Measurements from ENCODE around the gene BIRC5.
A peak's percentile ranks its signal among the peaks of the same experiment; 100 is the strongest.

The BIRC5 gene

DNA sequence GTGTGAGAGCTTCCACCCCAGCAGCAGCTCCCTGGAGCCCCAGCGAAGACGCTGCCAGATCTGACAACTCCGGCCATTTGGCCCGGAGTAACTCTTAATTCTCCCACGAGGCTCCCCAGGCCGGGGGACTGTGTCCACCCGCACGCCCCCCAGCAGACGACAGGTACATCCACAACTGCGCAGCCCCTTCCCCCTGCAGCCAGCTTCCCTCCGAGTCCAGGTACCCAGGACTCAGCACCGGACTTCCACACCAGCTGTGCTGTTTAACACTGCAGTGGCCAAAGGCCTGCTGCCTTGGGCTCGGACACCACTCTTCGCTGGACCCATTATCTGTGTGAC, 38.4 kb upstream of the BIRC5 start:
- no peaks in the 10 kb centered on the region for H3K79me2 ChIP-seq (ENCODE audit: control insufficient read depth, insufficient read depth, low read length, poor library complexity)
- no peak overlapping the region for H2BK12ac ChIP-seq (ENCODE audit: low read length)
- H2AFZ ChIP-seq (ENCODE audit: insufficient read depth, low read length, poor library complexity): no peak overlapping the region
- peaks cover 2% of the 10 kb centered on the region for H3K9me3 ChIP-seq (ENCODE audit: insufficient read depth, low read depth, low read length)
- no peak overlapping the region for H3K23ac ChIP-seq (ENCODE audit: low read length)
- no peak overlapping the region for H3K4me3 ChIP-seq (ENCODE audit: low read depth, low read length)
- DNase-seq: no peak
- no peak overlapping the region for H2AK5ac ChIP-seq (ENCODE audit: low read length)
- H3K36me3 ChIP-seq (ENCODE audit: control insufficient read depth in 1 of 2, insufficient read depth in 2 of 2, low read length in 2 of 2): peaks cover 48 to 52% of the 10 kb centered on the region in 2 experiments
- no peak overlapping the region for H3K4ac ChIP-seq (ENCODE audit: low read depth, low read length)
- no peak overlapping the region for H3K9ac ChIP-seq (ENCODE audit: low read length)
- no peaks in the 10 kb centered on the region for H3K27me3 ChIP-seq (ENCODE audit: insufficient read depth, low read length)
- H2BK5ac ChIP-seq (ENCODE audit: low read depth, low read length, poor library complexity): no peak overlapping the region
- no peak overlapping the region for H3K18ac ChIP-seq (ENCODE audit: low read length)
- no peak overlapping the region for H4K91ac ChIP-seq (ENCODE audit: low read depth, low read length)
- H3K27ac ChIP-seq (ENCODE audit: low read depth, low read length): no peak overlapping the region
- H3K14ac ChIP-seq (ENCODE audit: low read length): no peak overlapping the region
- no peak overlapping the region for H4K8ac ChIP-seq (ENCODE audit: low read depth, low read length)
- no CpG with 5 or more reads among the region's 14 CpGs for WGBS (ENCODE audit: extremely low coverage, insufficient coverage, insufficient read length)
- peaks cover 6 to 13% of the 10 kb centered on the region in 2 experiments for H3K4me1 ChIP-seq (ENCODE audit: control insufficient read depth in 1 of 2, insufficient read depth in 2 of 2, low read length in 2 of 2)
- H3K4me2 ChIP-seq (ENCODE audit: low read length): no peak overlapping the region
- H3K79me1 ChIP-seq (ENCODE audit: low read length): no peaks in the 10 kb centered on the region
- no peak overlapping the region for H4K12ac ChIP-seq (ENCODE audit: low read depth, low read length)
- no peak overlapping the region for H2BK120ac ChIP-seq (ENCODE audit: insufficient read depth, low read length, poor library complexity)

DNA sequence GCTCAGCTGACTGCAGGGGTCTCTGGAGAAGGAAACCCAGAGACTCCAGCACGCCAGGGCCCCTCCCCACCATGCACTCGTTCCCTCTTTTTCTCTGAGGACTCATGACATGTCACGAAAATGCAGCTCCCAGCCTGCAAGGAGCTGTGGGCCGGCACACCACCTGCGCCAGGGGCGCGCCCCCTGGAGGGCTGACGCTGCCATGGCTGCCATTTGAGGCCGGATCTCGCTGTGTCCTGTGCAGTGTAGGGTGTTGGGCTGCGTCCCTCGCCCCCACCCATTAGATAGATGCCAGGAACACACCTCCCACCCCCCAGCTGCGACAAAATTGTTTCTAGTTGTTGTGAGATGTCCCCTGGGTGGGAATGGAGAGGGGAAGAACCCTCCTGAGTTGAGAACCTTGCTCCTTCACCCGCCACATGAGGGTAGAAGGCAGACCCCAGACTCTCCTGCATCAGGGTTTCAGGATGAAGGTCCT, 37.5 kb upstream of the BIRC5 start:
- Histone ChIP-seq H3K4me1 (ENCODE audit: control insufficient read depth in 1 of 2, insufficient read depth in 2 of 2, low read length in 2 of 2) (peaks cover 6 to 13% of the 10 kb centered on the region in 2 experiments), H3K27ac (ENCODE audit: low read depth, low read length) (no peak overlapping the region), H2BK5ac (ENCODE audit: low read depth, low read length, poor library complexity) (no peak overlapping the region), H3K4me3 (ENCODE audit: low read depth, low read length) (no peak overlapping the region), H2AFZ (ENCODE audit: insufficient read depth, low read length, poor library complexity) (no peak overlapping the region), H3K4me2 (ENCODE audit: low read length) (no peak overlapping the region), H3K36me3 (ENCODE audit: control insufficient read depth in 1 of 2, insufficient read depth in 2 of 2, low read length in 2 of 2) (peaks cover 51 to 54% of the 10 kb centered on the region in 2 experiments), H3K23ac (ENCODE audit: low read length) (no peak overlapping the region), H3K4ac (ENCODE audit: low read depth, low read length) (no peak overlapping the region), H4K91ac (ENCODE audit: low read depth, low read length) (no peak overlapping the region), H3K18ac (ENCODE audit: low read length) (no peak overlapping the region), H3K27me3 (ENCODE audit: insufficient read depth, low read length) (no peaks in the 10 kb centered on the region), H4K12ac (ENCODE audit: low read depth, low read length) (no peak overlapping the region), H3K79me1 (ENCODE audit: low read length) (no peaks in the 10 kb centered on the region), H3K9me3 (ENCODE audit: insufficient read depth, low read depth, low read length) (peaks cover 2% of the 10 kb centered on the region), H4K8ac (ENCODE audit: low read depth, low read length) (no peak overlapping the region), H2BK120ac (ENCODE audit: insufficient read depth, low read length, poor library complexity) (no peak overlapping the region), H3K9ac (ENCODE audit: low read length) (no peak overlapping the region), H2BK12ac (ENCODE audit: low read length) (no peak overlapping the region), H3K14ac (ENCODE audit: low read length) (no peak overlapping the region), H2AK5ac (ENCODE audit: low read length) (no peak overlapping the region), H3K79me2 (ENCODE audit: control insufficient read depth, insufficient read depth, low read length, poor library complexity) (no peaks in the 10 kb centered on the region)
- peak; percentile 65 to 83 for DNase-seq
- no CpG with 5 or more reads among the region's 14 CpGs for WGBS (ENCODE audit: extremely low coverage, insufficient coverage, insufficient read length)

DNA sequence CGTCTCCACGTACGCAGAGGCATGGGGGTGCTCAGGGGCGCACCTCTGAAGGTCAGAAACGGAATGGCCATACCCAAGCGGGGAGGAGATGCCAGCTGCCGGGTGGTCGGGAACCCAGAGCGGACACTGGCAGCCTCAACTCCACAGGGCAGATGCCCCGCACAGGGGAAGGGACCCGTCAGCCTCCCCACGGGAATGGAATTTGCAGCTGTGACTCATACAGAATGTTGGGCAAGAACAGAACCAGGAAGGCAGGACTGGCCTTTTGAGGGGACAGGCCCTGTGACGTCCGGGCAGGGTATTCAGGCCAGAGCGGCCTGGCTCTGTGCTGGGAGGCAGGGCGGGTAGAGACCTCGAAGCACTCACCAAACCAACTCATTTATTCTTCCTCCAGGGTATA, 34.7 kb upstream of the BIRC5 start:
- Histone ChIP-seq H2AFZ (ENCODE audit: insufficient read depth, low read length, poor library complexity) (no peak overlapping the region), H3K14ac (ENCODE audit: low read length) (no peak overlapping the region), H3K4me2 (ENCODE audit: low read length) (no peak overlapping the region), H3K79me2 (ENCODE audit: control insufficient read depth, insufficient read depth, low read length, poor library complexity) (no peaks in the 10 kb centered on the region), H2BK120ac (ENCODE audit: insufficient read depth, low read length, poor library complexity) (no peak overlapping the region), H3K79me1 (ENCODE audit: low read length) (no peaks in the 10 kb centered on the region), H2AK5ac (ENCODE audit: low read length) (no peak overlapping the region), H3K4me3 (ENCODE audit: low read depth, low read length) (no peak overlapping the region), H3K4me1 (ENCODE audit: control insufficient read depth in 1 of 2, insufficient read depth in 2 of 2, low read length in 2 of 2) (peaks cover 4 to 6% of the 10 kb centered on the region in 2 experiments), H3K27ac (ENCODE audit: low read depth, low read length) (no peak overlapping the region), H3K4ac (ENCODE audit: low read depth, low read length) (no peak overlapping the region), H2BK5ac (ENCODE audit: low read depth, low read length, poor library complexity) (no peak overlapping the region), H3K9ac (ENCODE audit: low read length) (no peak overlapping the region), H3K27me3 (ENCODE audit: insufficient read depth, low read length) (no peaks in the 10 kb centered on the region), H3K9me3 (ENCODE audit: insufficient read depth, low read depth, low read length) (peaks cover 2% of the 10 kb centered on the region), H3K36me3 (ENCODE audit: control insufficient read depth in 1 of 2, insufficient read depth in 2 of 2, low read length in 2 of 2) (peaks cover 54 to 60% of the 10 kb centered on the region in 2 experiments), H2BK12ac (ENCODE audit: low read length) (no peak overlapping the region), H3K18ac (ENCODE audit: low read length) (no peak overlapping the region), H3K23ac (ENCODE audit: low read length) (no peak overlapping the region), H4K8ac (ENCODE audit: low read depth, low read length) (no peak overlapping the region), H4K12ac (ENCODE audit: low read depth, low read length) (no peak overlapping the region), H4K91ac (ENCODE audit: low read depth, low read length) (no peak overlapping the region)
- no CpG with 5 or more reads among the region's 17 CpGs for WGBS (ENCODE audit: extremely low coverage, insufficient coverage, insufficient read length)
- DNase-seq: peak; percentile 83 to 90

DNA sequence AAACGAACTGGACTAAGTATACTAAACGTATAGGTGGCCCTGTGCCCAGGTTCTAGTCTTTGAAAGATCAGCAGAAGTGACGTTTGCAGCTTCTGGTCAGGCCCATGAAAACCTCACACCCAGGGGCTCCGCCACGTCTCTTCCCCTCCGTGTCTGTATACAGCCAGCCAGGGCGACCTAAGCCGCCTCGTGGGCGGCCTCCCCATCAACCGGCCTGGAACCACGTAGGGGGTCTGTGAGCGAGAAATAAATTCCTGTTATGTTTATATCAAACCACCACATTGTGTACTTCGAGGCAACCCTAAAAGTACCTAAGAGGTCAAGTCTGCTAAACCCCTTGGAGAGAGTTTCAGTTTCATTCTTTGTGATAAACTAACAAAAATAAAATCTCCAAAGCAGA, 34.0 kb upstream of the BIRC5 start:
- Histone ChIP-seq H3K4me3 (ENCODE audit: low read depth, low read length) (no peak overlapping the region), H3K4me1 (ENCODE audit: control insufficient read depth in 1 of 2, insufficient read depth in 2 of 2, low read length in 2 of 2) (peaks cover 6 to 8% of the 10 kb centered on the region in 2 experiments), H3K79me2 (ENCODE audit: control insufficient read depth, insufficient read depth, low read length, poor library complexity) (no peaks in the 10 kb centered on the region), H2AK5ac (ENCODE audit: low read length) (no peak overlapping the region), H2AFZ (ENCODE audit: insufficient read depth, low read length, poor library complexity) (no peak overlapping the region), H4K8ac (ENCODE audit: low read depth, low read length) (no peak overlapping the region), H3K36me3 (ENCODE audit: control insufficient read depth in 1 of 2, insufficient read depth in 2 of 2, low read length in 2 of 2) (peaks cover 54 to 59% of the 10 kb centered on the region in 2 experiments), H3K79me1 (ENCODE audit: low read length) (no peaks in the 10 kb centered on the region), H4K12ac (ENCODE audit: low read depth, low read length) (no peak overlapping the region), H3K4ac (ENCODE audit: low read depth, low read length) (no peak overlapping the region), H3K9me3 (ENCODE audit: insufficient read depth, low read depth, low read length) (peaks cover 2% of the 10 kb centered on the region), H3K4me2 (ENCODE audit: low read length) (no peak overlapping the region), H2BK5ac (ENCODE audit: low read depth, low read length, poor library complexity) (no peak overlapping the region), H3K23ac (ENCODE audit: low read length) (no peak overlapping the region), H2BK120ac (ENCODE audit: insufficient read depth, low read length, poor library complexity) (no peak overlapping the region), H4K91ac (ENCODE audit: low read depth, low read length) (no peak overlapping the region), H3K27ac (ENCODE audit: low read depth, low read length) (no peak overlapping the region), H3K18ac (ENCODE audit: low read length) (no peak overlapping the region), H3K9ac (ENCODE audit: low read length) (no peak overlapping the region), H3K27me3 (ENCODE audit: insufficient read depth, low read length) (no peaks in the 10 kb centered on the region), H3K14ac (ENCODE audit: low read length) (no peak overlapping the region), H2BK12ac (ENCODE audit: low read length) (no peak overlapping the region)
- DNase-seq: no peak
- no CpG with 5 or more reads among the region's 14 CpGs for WGBS (ENCODE audit: extremely low coverage, insufficient coverage, insufficient read length)

All from trophoblast cell (in vitro differentiated cells and primary cell).